Mucosa of gallbladder (tissue), 1 donor: ENCODE measurements around the gene TMEM61. TPM values are rescaled to one million over a fixed set of nuclear protein-coding genes. Genes with fewer than 3 reads are reported as not detected.
"Not testable (repeated sequence)": the region's sequence is repeated elsewhere in the genome, so short reads cannot be mapped to it uniquely, and the experiment has no call there.

Experiments used
- DNase-seq: peaks from one replicate; pipeline ENCODE4 v3.0.0-alpha.2; 2020; ENCODE audit warnings: low spot score
- total RNA-seq: library from RNA; stranded (reverse); gene quantifications from one replicate; pipeline ENCODE4 v1.2.1, GENCODE V29; 2021
- donor health status: DM: no; HTN: no; CAD: no.

TMEM61 gene
- 2.3 TPM for total RNA-seq

- no peak for DNase-seq
Measured at GRCh38 chr1:54980528-54981241, at the start of gene TMEM61. TMEM61 (plus strand) TSS chr1:54980628; CDS start chr1:54981066, 438 bp downstream.

GRCh38 chr1:54931275-54931840 lies 49.1 kb upstream of the TMEM61 start:
- DNase-seq, result no peak

GRCh38 chr1:54934081-54934480 lies 46.3 kb upstream of the TMEM61 start:
- not testable (repeated sequence) for DNase-seq

- no peak for DNase-seq
Measured at GRCh38 chr1:54934869-54935268, 45.6 kb upstream of the TMEM61 start.

- DNase-seq, result no peak
Measured at GRCh38 chr1:54936791-54937190, 43.6 kb upstream of the TMEM61 start.

- no peak for DNase-seq
Measured at GRCh38 chr1:54937469-54937868, 43.0 kb upstream of the TMEM61 start.

- DNase-seq, result not testable (repeated sequence)
Measured at GRCh38 chr1:54938955-54939354, 41.5 kb upstream of the TMEM61 start.

GRCh38 chr1:54940042-54940441 lies 40.4 kb upstream of the TMEM61 start:
- DNase-seq, result no peak

- no peak for DNase-seq
Measured at GRCh38 chr1:54942976-54943375, 37.5 kb upstream of the TMEM61 start.

GRCh38 chr1:54944610-54945392 lies 35.6 kb upstream of the TMEM61 start:
- DNase-seq, result peak; percentile 74

GRCh38 chr1:54945393-54945936 lies 35.0 kb upstream of the TMEM61 start:
- peak; percentile 48 for DNase-seq

GRCh38 chr1:54947540-54947939 lies 32.9 kb upstream of the TMEM61 start:
- no peak for DNase-seq

- no peak for DNase-seq
Measured at GRCh38 chr1:54949053-54949452, 31.4 kb upstream of the TMEM61 start.

GRCh38 chr1:54950006-54950368 lies 30.4 kb upstream of the TMEM61 start:
- DNase-seq, result no peak

GRCh38 chr1:54950369-54951163 lies 29.9 kb upstream of the TMEM61 start:
- DNase-seq, result peak; percentile 83

- DNase-seq, result no peak
Measured at GRCh38 chr1:54951810-54952226, 28.6 kb upstream of the TMEM61 start.

GRCh38 chr1:54952950-54953718 lies 27.3 kb upstream of the TMEM61 start:
- peak; percentile 25 for DNase-seq

GRCh38 chr1:54953846-54954245 lies 26.6 kb upstream of the TMEM61 start:
- no peak for DNase-seq

GRCh38 chr1:54955359-54955758 lies 25.1 kb upstream of the TMEM61 start:
- no peak for DNase-seq

GRCh38 chr1:54956726-54957125 lies 23.7 kb upstream of the TMEM61 start:
- DNase-seq, result no peak

- DNase-seq, result no peak
Measured at GRCh38 chr1:54959241-54959640, 21.2 kb upstream of the TMEM61 start.
